IMR-90 (cell line): ENCODE results near the gene PARVG. TPM values are rescaled to one million over a fixed set of nuclear protein-coding genes. Genes with fewer than 3 reads are reported as not detected.

ENCODE experiments used
- ATAC-seq: fragments of 200-7000 bp; cut with Tn5 transposase; 2 replicates; pipeline ENCODE4 v1.9.1; 2020; ENCODE audit warnings: low read depth, mild to moderate bottlenecking, moderate library complexity
- BruUV-seq: library from RNA; stranded (reverse); fragments of 400-500 nt; replicated peaks from 2 replicates; lab custom pipeline; 2021; lab: Mats Ljungman, UMichigan
- CTCF ChIA-PET: fragments of 300-600 bp; formaldehyde crosslinking; extraction: SDS; loops from one replicate; lab custom pipeline; 2021; ENCODE audit warnings: antibody characterized with exemption; lab: Yijun Ruan, JAX
- POLR2A ChIA-PET: fragments of 300-600 bp; sonication (Branson Sonifier 250); formaldehyde crosslinking; loops from one replicate; lab custom pipeline; 2022; ENCODE audit warnings: antibody characterized with exemption; ENCODE audit not compliant: unreplicated experiment; lab: Charles Lee
- DNase-seq: peaks from one replicate; pipeline ENCODE4 v3.0.0; 2013
- H2AFZ ChIP-seq: replicated peaks from 2 replicates; pipeline ENCODE3; 2013; ENCODE audit warnings: low read length, mild to moderate bottlenecking; ENCODE audit not compliant: poor library complexity
- H2AK5ac ChIP-seq: 2 replicates; pipeline ENCODE4 v1.6.1; 2013; ENCODE audit warnings: low read depth, low read length, inconsistent platforms
- H2AK9ac ChIP-seq: replicated peaks from 2 replicates; pipeline ENCODE3; 2013; ENCODE audit warnings: mild to moderate bottlenecking, low read depth, low read length, moderate library complexity; ENCODE audit not compliant: poor library complexity
- H2BK120ac ChIP-seq: 2 replicates; pipeline ENCODE4 v1.6.1; 2013; ENCODE audit warnings: low read depth, low read length, inconsistent platforms
- H2BK15ac ChIP-seq: 3 replicates; pipeline ENCODE4 v1.6.1; 2013; ENCODE audit warnings: low read depth, low read length, inconsistent platforms
- H2BK20ac ChIP-seq: 2 replicates; pipeline ENCODE4 v1.6.1; 2013; ENCODE audit warnings: low read depth, mild to moderate bottlenecking, inconsistent platforms, low read length, moderate library complexity
- H2BK5ac ChIP-seq: 2 replicates; pipeline ENCODE4 v1.6.1; 2013; ENCODE audit warnings: mild to moderate bottlenecking, low read depth, low read length, inconsistent platforms; ENCODE audit not compliant: poor library complexity, severe bottlenecking
- H3K14ac ChIP-seq: replicated peaks from 2 replicates; pipeline ENCODE4 v1.6.1; 2013; ENCODE audit warnings: low read depth, low read length, inconsistent platforms
- H3K18ac ChIP-seq: 2 replicates; pipeline ENCODE4 v1.6.1; 2013; ENCODE audit warnings: low read depth, low read length, control low read depth
- H3K23ac ChIP-seq: 2 replicates; pipeline ENCODE4 v1.6.1; 2013; ENCODE audit warnings: low read depth, low read length, inconsistent platforms
- H3K27ac ChIP-seq: 2 replicates; pipeline ENCODE4 v1.5.1; 2013; ENCODE audit warnings: mild to moderate bottlenecking, control low read depth, low read length; ENCODE audit not compliant: insufficient read depth
- H3K27me3 ChIP-seq: 2 replicates; pipeline ENCODE4 v1.6.1; 2013; ENCODE audit warnings: low read length; ENCODE audit not compliant: control insufficient read depth, insufficient read depth
- H3K36me3 ChIP-seq: 2 replicates; pipeline ENCODE4 v1.6.1; 2013; ENCODE audit warnings: low read length, mixed read lengths; ENCODE audit not compliant: control insufficient read depth, insufficient read depth
- H3K4ac ChIP-seq: 2 replicates; pipeline ENCODE4 v1.6.1; 2013; ENCODE audit warnings: low read depth, low read length, inconsistent platforms
- H3K4me1 ChIP-seq: 2 replicates; pipeline ENCODE4 v1.6.1; 2013; ENCODE audit warnings: low read length, mixed read lengths; ENCODE audit not compliant: control insufficient read depth, insufficient read depth
- H3K4me2 ChIP-seq: 2 replicates; pipeline ENCODE4 v1.6.1; 2013; ENCODE audit warnings: low read depth, mild to moderate bottlenecking, control low read depth, low read length, moderate library complexity
- H3K4me3 ChIP-seq: 2 replicates; pipeline ENCODE4 v1.5.1; 2013; ENCODE audit warnings: low read depth, mild to moderate bottlenecking, control low read depth, low read length, moderate library complexity; ENCODE audit not compliant: insufficient read depth
- H3K56ac ChIP-seq: 2 replicates; pipeline ENCODE4 v1.6.1; 2013; ENCODE audit warnings: low read length, inconsistent platforms; ENCODE audit not compliant: insufficient read depth; ENCODE audit errors: extremely low read depth
- H3K79me1 ChIP-seq, 2 experiments: 2 replicates each; pipeline ENCODE4 v1.6.1; 2013; ENCODE audit warnings: low read length in 2 of 2, inconsistent platforms in 1 of 2, low read depth in 1 of 2
- H3K9ac ChIP-seq: 2 replicates; pipeline ENCODE4 v1.6.1; 2013; ENCODE audit warnings: low read depth, low read length, control low read depth
- H3K9me1 ChIP-seq: 2 replicates; pipeline ENCODE4 v1.6.1; 2013; ENCODE audit warnings: low read length, inconsistent platforms; ENCODE audit not compliant: insufficient read depth
- H3K9me3 ChIP-seq: 2 replicates; pipeline ENCODE4 v1.6.1; 2013; ENCODE audit warnings: low read length; ENCODE audit not compliant: control insufficient read depth, insufficient read depth
- H4K20me1 ChIP-seq: 2 replicates; pipeline ENCODE4 v1.6.1; 2013; ENCODE audit warnings: low read length, inconsistent platforms; ENCODE audit not compliant: insufficient read depth
- H4K5ac ChIP-seq: 2 replicates; pipeline ENCODE4 v1.6.1; 2013; ENCODE audit warnings: mild to moderate bottlenecking, low read depth, low read length, control low read depth
- H4K8ac ChIP-seq, 2 experiments: 2 replicates each; pipeline ENCODE4 v1.6.1; 2013; ENCODE audit warnings: low read depth in 2 of 2, low read length in 2 of 2, control low read depth in 1 of 2, inconsistent platforms in 1 of 2
- H4K91ac ChIP-seq: 2 replicates; pipeline ENCODE4 v1.6.1; 2013; ENCODE audit warnings: low read depth, low read length, inconsistent platforms; ENCODE audit not compliant: insufficient read depth
- MAFK ChIP-seq: IDR thresholded peaks from 2 replicates; pipeline ENCODE4 v1.6.1; 2012; ENCODE audit warnings: low read depth, low read length, improper control_type of control experiment
- MAZ ChIP-seq: IDR thresholded peaks from 2 replicates; pipeline ENCODE4 v1.6.1; 2012; ENCODE audit warnings: low read depth, mild to moderate bottlenecking, low read length, improper control_type of control experiment, moderate library complexity, borderline replicate concordance
- MXI1 ChIP-seq: IDR thresholded peaks from 2 replicates; pipeline ENCODE4 v1.6.1; 2012; ENCODE audit warnings: low read depth, mild to moderate bottlenecking, low read length, moderate library complexity, borderline replicate concordance
- POLR2A ChIP-seq: IDR thresholded peaks from 2 replicates; pipeline ENCODE4 v1.6.1; 2012; ENCODE audit warnings: mild to moderate bottlenecking, low read depth, low read length
- RAD21 ChIP-seq: IDR thresholded peaks from 2 replicates; pipeline ENCODE4 v1.6.1; 2012; ENCODE audit warnings: low read length, improper control_type of control experiment
- RCOR1 ChIP-seq: IDR thresholded peaks from 2 replicates; pipeline ENCODE4 v1.6.1; 2012; ENCODE audit warnings: mild to moderate bottlenecking, low read length, improper control_type of control experiment; ENCODE audit not compliant: insufficient replicate concordance
- RFX5 ChIP-seq: IDR thresholded peaks from 2 replicates; pipeline ENCODE4 v1.8.0; 2012; ENCODE audit warnings: low read depth, mild to moderate bottlenecking, low read length, moderate library complexity
- SMC3 ChIP-seq: fragments of 150-350 bp; IDR thresholded peaks from 2 replicates; pipeline ENCODE4 v1.6.1; 2016; ENCODE audit warnings: low read depth, mild to moderate bottlenecking, antibody characterized with exemption, low read length, moderate library complexity
- WGBS, 2 experiments: methylation state at CpG; one replicate each; pipeline versions ENCODE4 v1.1.5 to v1.1.7; 2013; ENCODE audit warnings: missing lambda C conversion rate in 2 of 2; ENCODE audit not compliant: insufficient read length in 1 of 2; ENCODE audit errors: extremely low coverage in 2 of 2; 5-methylcytosine and 5-hydroxymethylcytosine counted together
- dilution Hi-C: fragments of 300-500 bp; cut with HindIII; formaldehyde crosslinking; loops from one replicate; pipeline ENCODE4 v1.14.3; 2018; ENCODE audit warnings: low sequenced_read_pairs; ENCODE audit not compliant: unreplicated experiment
- in situ Hi-C: fragments of 300-500 bp; cut with MboI; formaldehyde crosslinking; loops from 3 replicates; pipeline ENCODE4 v1.14.3; 2019; ENCODE audit warnings: low sequenced_read_pairs, inconsistent platforms, mixed read lengths
- intact Hi-C: fragments of 100-400 bp; cut with micrococcal nuclease; formaldehyde crosslinking; loops from 2 replicates; pipeline ENCODE4 v1.10.0; 2022
- polyA plus RNA-seq, 3 experiments: library from polyadenylated mRNA; depleted of rRNA; stranded (reverse); fragments of >200 nt; gene quantifications; 2 replicates each; pipeline ENCODE4 v1.2.3, GENCODE V29; 2012; ENCODE audit warnings: low replicate concordance in 1 of 3
- total RNA-seq: library from RNA; depleted of rRNA; stranded (reverse); fragments of >200 nt; gene quantifications from 2 replicates; pipeline ENCODE4 v1.2.3, GENCODE V29; 2012
- TF ChIP-seq, protein P1 (sequence below): fragments of 150-350 bp; IDR thresholded peaks from 2 replicates; pipeline ENCODE4 v1.6.1; 2016; ENCODE audit warnings: low read depth, mild to moderate bottlenecking, low read length, moderate library complexity, borderline replicate concordance

The PARVG gene
- total and polyA plus RNA-seq, 2 of the 4 experiments (the other 2 are of a cell fraction), result not detected

DNA sequence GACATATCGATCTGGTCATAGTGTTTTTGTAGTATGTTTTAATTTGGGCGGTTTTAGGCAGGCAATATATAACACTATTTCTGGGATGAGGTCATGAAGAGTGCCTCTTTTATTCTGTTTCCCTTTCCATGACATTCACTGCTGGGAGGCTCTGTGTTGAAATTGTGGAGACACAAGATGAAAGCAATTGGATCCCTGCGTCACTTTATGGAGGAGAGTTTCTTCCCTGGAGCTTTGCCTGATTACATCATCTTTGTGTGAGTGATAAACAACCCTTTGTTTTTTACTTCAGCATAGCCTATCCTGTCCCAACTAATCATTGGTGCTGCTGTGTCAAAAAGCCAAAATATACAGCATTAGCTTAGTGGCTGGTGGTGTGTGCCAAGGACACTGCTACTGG lies 48.6 kb downstream of the PARVG start:
- Histone ChIP-seq H3K23ac (no peak overlapping the region), H3K36me3 (no peaks in the 10 kb centered on the region), H3K27ac (no peak overlapping the region), H3K79me1 (no peaks in the 10 kb centered on the region), H3K4me1 (no peaks in the 10 kb centered on the region), H4K91ac (no peak overlapping the region), H3K4me2 (no peak overlapping the region), H2AFZ (no peak overlapping the region), H2AK9ac (no peak overlapping the region), H2BK5ac (no peak overlapping the region), H2BK15ac (no peak overlapping the region), H4K8ac (no peak overlapping the region), H3K9me3 (peaks cover 9% of the 10 kb centered on the region), H2BK120ac (no peak overlapping the region), H3K9me1 (no peaks in the 10 kb centered on the region), H3K4me3 (no peak overlapping the region), H3K27me3 (peaks cover 12% of the 10 kb centered on the region), H4K20me1 (no peaks in the 10 kb centered on the region), H2BK20ac (no peak overlapping the region), H3K18ac (no peak overlapping the region), H2AK5ac (no peak overlapping the region), H3K56ac (no peak overlapping the region), H4K5ac (no peak overlapping the region), H3K4ac (no peak overlapping the region), H3K9ac (no peak overlapping the region), H3K14ac (no peak overlapping the region)
- dilution Hi-C loops, result no loop called here
- POLR2A ChIA-PET, result no interaction called here
- in situ Hi-C loops, result no loop called here
- BruUV-seq, result no TSS peak
- TF ChIP-seq MXI1 (no peak), RFX5 (no peak), MAFK (no peak), MAZ (no peak), SMC3 (no peak), POLR2A (no peak), RAD21 (no peak), RCOR1 (no peak)
- TF ChIP-seq, protein P1, sequence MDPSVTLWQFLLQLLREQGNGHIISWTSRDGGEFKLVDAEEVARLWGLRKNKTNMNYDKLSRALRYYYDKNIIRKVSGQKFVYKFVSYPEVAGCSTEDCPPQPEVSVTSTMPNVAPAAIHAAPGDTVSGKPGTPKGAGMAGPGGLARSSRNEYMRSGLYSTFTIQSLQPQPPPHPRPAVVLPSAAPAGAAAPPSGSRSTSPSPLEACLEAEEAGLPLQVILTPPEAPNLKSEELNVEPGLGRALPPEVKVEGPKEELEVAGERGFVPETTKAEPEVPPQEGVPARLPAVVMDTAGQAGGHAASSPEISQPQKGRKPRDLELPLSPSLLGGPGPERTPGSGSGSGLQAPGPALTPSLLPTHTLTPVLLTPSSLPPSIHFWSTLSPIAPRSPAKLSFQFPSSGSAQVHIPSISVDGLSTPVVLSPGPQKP, result no peak
- DNase-seq, result no peak
- CTCF ChIA-PET, result no interaction called here
- WGBS, 2 experiments, result no CpG with 5 or more reads among the region's 3 CpGs
- intact Hi-C loops, result no loop called here
- ATAC-seq, result no peak
